DND-41 (cell line): Measurements from ENCODE around the gene ATP6V1F.

ENCODE experiments used
- EZH2 ChIP-seq: IDR thresholded peaks from 3 replicates; pipeline ENCODE4 v1.6.1; 2012; ENCODE audit warnings: borderline replicate concordance, low read depth, mild to moderate bottlenecking, moderate library complexity, low read length, inconsistent platforms; ENCODE audit not compliant: severe bottlenecking
- TF ChIP-seq, protein P1 (sequence below): IDR thresholded peaks from 2 replicates; pipeline ENCODE4 v1.5.1; 2012; ENCODE audit warnings: borderline replicate concordance, low read length, moderate library complexity, mild to moderate bottlenecking; ENCODE audit not compliant: poor library complexity, severe bottlenecking; ENCODE audit errors: extremely low read depth

- TF ChIP-seq, protein P1, sequence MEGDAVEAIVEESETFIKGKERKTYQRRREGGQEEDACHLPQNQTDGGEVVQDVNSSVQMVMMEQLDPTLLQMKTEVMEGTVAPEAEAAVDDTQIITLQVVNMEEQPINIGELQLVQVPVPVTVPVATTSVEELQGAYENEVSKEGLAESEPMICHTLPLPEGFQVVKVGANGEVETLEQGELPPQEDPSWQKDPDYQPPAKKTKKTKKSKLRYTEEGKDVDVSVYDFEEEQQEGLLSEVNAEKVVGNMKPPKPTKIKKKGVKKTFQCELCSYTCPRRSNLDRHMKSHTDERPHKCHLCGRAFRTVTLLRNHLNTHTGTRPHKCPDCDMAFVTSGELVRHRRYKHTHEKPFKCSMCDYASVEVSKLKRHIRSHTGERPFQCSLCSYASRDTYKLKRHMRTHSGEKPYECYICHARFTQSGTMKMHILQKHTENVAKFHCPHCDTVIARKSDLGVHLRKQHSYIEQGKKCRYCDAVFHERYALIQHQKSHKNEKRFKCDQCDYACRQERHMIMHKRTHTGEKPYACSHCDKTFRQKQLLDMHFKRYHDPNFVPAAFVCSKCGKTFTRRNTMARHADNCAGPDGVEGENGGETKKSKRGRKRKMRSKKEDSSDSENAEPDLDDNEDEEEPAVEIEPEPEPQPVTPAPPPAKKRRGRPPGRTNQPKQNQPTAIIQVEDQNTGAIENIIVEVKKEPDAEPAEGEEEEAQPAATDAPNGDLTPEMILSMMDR, result no peak
- TF ChIP-seq EZH2, result no peak
Observed at GRCh38 chr7:128858380-128859231, 4.0 kb upstream of the ATP6V1F start.
